GM19099 (cell line): Measurements from ENCODE around the gene LRP1B.

ENCODE experiments used
- POLR2A ChIP-seq: IDR thresholded peaks from 3 replicates; pipeline ENCODE4 v1.6.1; 2011; ENCODE audit warnings: low read depth; ENCODE audit not compliant: insufficient read length; ENCODE audit errors: extremely low read depth

Gene LRP1B

GRCh38 chr2:140597205-140597604, 1533.6 kb downstream of the LRP1B start:
- no peak for TF ChIP-seq POLR2A

GRCh38 chr2:140596447-140596846, 1534.4 kb downstream of the LRP1B start:
- TF ChIP-seq POLR2A, result no peak

- TF ChIP-seq POLR2A, result no peak
Measured at GRCh38 chr2:140595107-140595506, 1535.7 kb downstream of the LRP1B start.

- TF ChIP-seq POLR2A, result no peak
Measured at GRCh38 chr2:140593132-140593531, 1537.7 kb downstream of the LRP1B start.

GRCh38 chr2:140589696-140590095, 1541.1 kb downstream of the LRP1B start:
- TF ChIP-seq POLR2A, result no peak

GRCh38 chr2:140589273-140589672, 1541.5 kb downstream of the LRP1B start:
- no peak for TF ChIP-seq POLR2A

- no peak for TF ChIP-seq POLR2A
Measured at GRCh38 chr2:140586379-140586778, 1544.4 kb downstream of the LRP1B start.

- TF ChIP-seq POLR2A, result no peak
Measured at GRCh38 chr2:140585016-140585415, 1545.8 kb downstream of the LRP1B start.

GRCh38 chr2:140584471-140584870, 1546.3 kb downstream of the LRP1B start:
- TF ChIP-seq POLR2A, result no peak

- no peak for TF ChIP-seq POLR2A
Measured at GRCh38 chr2:140580532-140581151, 1550.2 kb downstream of the LRP1B start.

- TF ChIP-seq POLR2A, result no peak
Measured at GRCh38 chr2:140577453-140577852, 1553.4 kb downstream of the LRP1B start.

- no peak for TF ChIP-seq POLR2A
Measured at GRCh38 chr2:140567734-140568133, 1563.1 kb downstream of the LRP1B start.

GRCh38 chr2:140565756-140566155, 1565.1 kb downstream of the LRP1B start:
- TF ChIP-seq POLR2A, result no peak

GRCh38 chr2:140555701-140556100, 1575.1 kb downstream of the LRP1B start:
- TF ChIP-seq POLR2A, result no peak

GRCh38 chr2:140552634-140553033, 1578.2 kb downstream of the LRP1B start:
- TF ChIP-seq POLR2A, result no peak

GRCh38 chr2:140551287-140551686, 1579.5 kb downstream of the LRP1B start:
- no peak for TF ChIP-seq POLR2A

GRCh38 chr2:140550821-140551220, 1580.0 kb downstream of the LRP1B start:
- no peak for TF ChIP-seq POLR2A
